GM12878 (cell line): ENCODE results near the gene ATF7IP. TPM values are rescaled to one million over a fixed set of nuclear protein-coding genes. Genes with fewer than 3 reads are reported as not detected.

Source experiments
- ATAC-seq: fragments of 200-7000 bp; cut with Tn5 transposase; 3 replicates; pipeline ENCODE4 v1.9.1; 2020; ENCODE audit warnings: mild to moderate bottlenecking, moderate library complexity
- BruUV-seq: library from RNA; stranded (reverse); fragments of 400-500 nt; replicated peaks from 2 replicates; lab custom pipeline; 2021; lab: Mats Ljungman, UMichigan
- CTCF ChIA-PET: fragments of 300-600 bp; sonication (Branson Sonifier 250); formaldehyde crosslinking; extraction: SDS; loops from one replicate; lab custom pipeline; 2021; ENCODE audit warnings: inconsistent platforms; lab: Yijun Ruan, JAX
- POLR2A ChIA-PET: fragments of 350-600 bp; formaldehyde crosslinking; extraction: SDS; loops from one replicate; lab custom pipeline; 2021; ENCODE audit warnings: inconsistent platforms; lab: Charles Lee
- RAD21 ChIA-PET: fragments of 300-600 bp; sonication (Branson Sonifier 250); formaldehyde crosslinking; loops from one replicate; lab custom pipeline; 2023; ENCODE audit warnings: antibody characterized with exemption; ENCODE audit not compliant: unreplicated experiment; lab: Charles Lee
- SMC1A ChIA-PET: fragments of 300-600 bp; sonication (Branson Sonifier 250); formaldehyde crosslinking; loops from one replicate; lab custom pipeline; 2023; ENCODE audit not compliant: unreplicated experiment, uncharacterized antibody; lab: Charles Lee
- DNase-seq: peaks from one replicate; pipeline ENCODE4 v3.0.0-alpha.2; 2011; ENCODE audit warnings: low read depth, low spot score
- FAIRE-seq: peaks from 3 replicates; lab custom pipeline; 2011; peaks lifted over from hg19 to GRCh38; lab: Jason Lieb, UNC
- H2AFZ ChIP-seq: 2 replicates; pipeline ENCODE4 v1.6.0; 2011; ENCODE audit warnings: low read depth, low read length, control low read depth; ENCODE audit not compliant: control insufficient read depth
- H3K27ac ChIP-seq: 2 replicates; pipeline ENCODE4 v1.5.1; 2011; ENCODE audit warnings: control low read depth; ENCODE audit not compliant: control insufficient read depth, insufficient read depth
- H3K27me3 ChIP-seq, 2 experiments: replicated peaks in 1 of 2; 2 replicates each; pipeline versions ENCODE4 v1.6.0 to v1.6.1; 2011; ENCODE audit warnings: low read length in 1 of 2; ENCODE audit not compliant: control insufficient read depth in 2 of 2, insufficient read depth in 2 of 2
- H3K36me3 ChIP-seq, 2 experiments: 2 replicates each; pipeline ENCODE4 v1.5.1; 2011; ENCODE audit warnings: low read length in 1 of 2; ENCODE audit not compliant: control insufficient read depth in 2 of 2, insufficient read depth in 2 of 2
- H3K4me1 ChIP-seq: 2 replicates; pipeline ENCODE4 v1.6.1; 2011; ENCODE audit warnings: mild to moderate bottlenecking, low read length, moderate library complexity, mixed read lengths; ENCODE audit not compliant: control insufficient read depth, insufficient read depth
- H3K4me2 ChIP-seq: 2 replicates; pipeline ENCODE4 v1.6.0; 2011; ENCODE audit warnings: control low read depth; ENCODE audit not compliant: control insufficient read depth, insufficient read depth
- H3K4me3 ChIP-seq: fragments of 200-600 bp; sonication (generic); 2 replicates; pipeline ENCODE4 v1.5.1; 2016
- H3K79me2 ChIP-seq: 2 replicates; pipeline ENCODE4 v1.6.0; 2011; ENCODE audit warnings: low read length; ENCODE audit not compliant: control insufficient read depth, insufficient read depth
- H3K9ac ChIP-seq: 2 replicates; pipeline ENCODE4 v1.8.0; 2011; ENCODE audit warnings: low read length, control low read depth, mixed read lengths; ENCODE audit not compliant: control insufficient read depth, insufficient read depth
- H3K9me3 ChIP-seq: replicated peaks from 3 replicates; pipeline ENCODE4 v1.5.1; 2011; ENCODE audit warnings: mild to moderate bottlenecking, low read length; ENCODE audit not compliant: control insufficient read depth, insufficient read depth
- H4K20me1 ChIP-seq: 2 replicates; pipeline ENCODE4 v1.6.0; 2011; ENCODE audit not compliant: control insufficient read depth, insufficient read depth
- CBX5 ChIP-seq: sonication (generic); IDR thresholded peaks from 2 replicates; pipeline ENCODE4 v1.6.1; 2016; ENCODE audit warnings: low read depth, moderate library complexity, mild to moderate bottlenecking, inconsistent platforms
- NFYB ChIP-seq: IDR thresholded peaks from 2 replicates; pipeline ENCODE4 v1.6.1; 2011; ENCODE audit warnings: low read depth, mild to moderate bottlenecking, low read length, improper control_type of control experiment, moderate library complexity; ENCODE audit not compliant: insufficient read depth
- ZBTB40 ChIP-seq: fragments of 450-650 bp; IDR thresholded peaks from 2 replicates; pipeline ENCODE4 v1.6.1; 2016; ENCODE audit warnings: mild to moderate bottlenecking, moderate library complexity, borderline replicate concordance
- WGBS: methylation state at CpG from one replicate; pipeline ENCODE4 v1.1.6; 2016; ENCODE audit warnings: low lambda C conversion rate; ENCODE audit not compliant: insufficient replicate concordance, insufficient coverage; ENCODE audit errors: missing lambda C conversion rate; 5-methylcytosine and 5-hydroxymethylcytosine counted together
- in situ Hi-C: fragments of 300-500 bp; cut with MboI; formaldehyde crosslinking; loops from 9 replicates; pipeline ENCODE4 v1.14.3; 2018; ENCODE audit warnings: mixed read lengths
- intact Hi-C: fragments of 100-400 bp; cut with micrococcal nuclease; formaldehyde crosslinking; loops from one replicate; pipeline ENCODE4 v1.14.2; 2022; ENCODE audit not compliant: unreplicated experiment
- polyA plus RNA-seq, 11 experiments: library from polyadenylated mRNA; depleted of rRNA in 4 of 11; unstranded in 6 of 11; stranded (reverse) in 5 of 11; fragments of >200 nt; fragmentation: Nextera tagmentation in 4 of 11; fragmentation: Illumina TruSeq in 1 of 11; extraction: Ambion mirVana in 4 of 11; extraction: Trizol in 1 of 11; gene quantifications; 1 replicate in 1 of 11; 2 replicates in 10 of 11; pipeline versions ENCODE4 v1.2.1 to v1.2.3, GENCODE V29; 2011 to 2016; ENCODE audit warnings: inconsistent platforms in 2 of 11, missing spikeins in 2 of 11, low read depth in 1 of 11
- total RNA-seq, 4 experiments: library from RNA; depleted of rRNA in 3 of 4; stranded (reverse); fragments of >200 nt in 3 of 4; fragmentation: Illumina TruSeq in 1 of 4; extraction: Trizol in 1 of 4; gene quantifications; 2 replicates each; pipeline versions ENCODE4 v1.2.1 to v1.2.3, GENCODE V29; 2013 to 2021
- TF ChIP-seq, protein P1 (sequence below): IDR thresholded peaks from 2 replicates; pipeline ENCODE4 v1.6.1; 2012; ENCODE audit warnings: low read length, inconsistent platforms

Gene ATF7IP
- total and polyA plus RNA-seq, 10 of the 15 experiments (the other 5 are each of a cell fraction or from before 2014, with no cell fraction given) = 6.2 to 66.6 (median 29.3) TPM

GRCh38 chr12:14430394-14430986 is 65.0 kb downstream of the ATF7IP start:
- ChIA-PET CTCF (interaction anchor here (2.3 kb wide), 1 partner anchor 23 kb away, joined by 8 read pairs; no protein-coding TSS in a partner anchor), SMC1A (interaction anchor here (1.0 to 1.7 kb wide), 5 partner anchors 8 to 64 kb away, joined by 3 to 5 read pairs (median 4); no protein-coding TSS in a partner anchor), RAD21 (interaction anchor here (1.4 kb wide), 1 partner anchor 17 kb away, joined by 5 read pairs; no protein-coding TSS in a partner anchor), POLR2A (interaction anchor here (0.8 kb wide), 1 partner anchor 27 kb away, joined by 3 read pairs; no protein-coding TSS in a partner anchor)
- 100% methylated on average over 2 of the region's 2 CpGs for WGBS
- Histone ChIP-seq H3K36me3 (peaks cover 0 to 17% of the 10 kb centered on the region in 2 experiments; a peak in 1 of 4 replicates), H3K9ac (no peak overlapping the region), H4K20me1 (no peaks in the 10 kb centered on the region), H3K79me2 (peaks cover 32% of the 10 kb centered on the region), H3K4me1 (no peaks in the 10 kb centered on the region), H2AFZ (no peak overlapping the region), H3K4me2 (no peak overlapping the region), H3K27ac (no peak overlapping the region), H3K27me3 (no peaks in the 10 kb centered on the region), H3K4me3 (no peak overlapping the region), H3K9me3 (peaks cover 12% of the 10 kb centered on the region)
- TF ChIP-seq, protein P1, sequence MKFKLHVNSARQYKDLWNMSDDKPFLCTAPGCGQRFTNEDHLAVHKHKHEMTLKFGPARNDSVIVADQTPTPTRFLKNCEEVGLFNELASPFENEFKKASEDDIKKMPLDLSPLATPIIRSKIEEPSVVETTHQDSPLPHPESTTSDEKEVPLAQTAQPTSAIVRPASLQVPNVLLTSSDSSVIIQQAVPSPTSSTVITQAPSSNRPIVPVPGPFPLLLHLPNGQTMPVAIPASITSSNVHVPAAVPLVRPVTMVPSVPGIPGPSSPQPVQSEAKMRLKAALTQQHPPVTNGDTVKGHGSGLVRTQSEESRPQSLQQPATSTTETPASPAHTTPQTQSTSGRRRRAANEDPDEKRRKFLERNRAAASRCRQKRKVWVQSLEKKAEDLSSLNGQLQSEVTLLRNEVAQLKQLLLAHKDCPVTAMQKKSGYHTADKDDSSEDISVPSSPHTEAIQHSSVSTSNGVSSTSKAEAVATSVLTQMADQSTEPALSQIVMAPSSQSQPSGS = no peak
- TF ChIP-seq CBX5 = 0 out of 2 replicates have a peak, but pooled peaks have one; percentile 47
- no peak for TF ChIP-seq NFYB
- TF ChIP-seq ZBTB40 = peak; percentile 63; the same call in 1 of the 2 replicates
- in situ Hi-C loops (no loop called here), intact Hi-C loops (no loop called here)
- peak; percentile 64 for FAIRE-seq
- no peak for DNase-seq
- ATAC-seq = no peak
- BruUV-seq = no TSS peak
